ENCODE results near the gene PER3.

PER3 gene

DNA sequence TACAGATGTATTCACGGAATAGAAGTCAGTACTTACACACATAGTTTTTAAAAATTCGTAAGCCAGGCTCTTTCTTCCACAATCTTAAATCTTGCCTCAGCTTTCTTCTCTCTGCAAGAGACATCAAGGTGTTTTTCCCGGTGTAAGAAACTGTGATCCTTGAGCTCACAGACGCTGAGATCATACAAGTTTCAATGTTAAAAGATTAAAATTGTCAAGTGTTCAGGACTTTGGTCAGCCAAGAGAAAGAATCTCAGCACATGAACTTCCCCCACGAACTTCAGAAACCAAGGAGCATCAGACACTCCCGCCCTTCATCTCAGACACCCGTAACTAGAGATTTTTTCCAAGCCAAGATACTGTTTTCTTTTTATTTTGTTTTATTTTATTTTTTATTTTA, 62.6 kb downstream of the PER3 start:
- TF ChIP-seq, protein P1, sequence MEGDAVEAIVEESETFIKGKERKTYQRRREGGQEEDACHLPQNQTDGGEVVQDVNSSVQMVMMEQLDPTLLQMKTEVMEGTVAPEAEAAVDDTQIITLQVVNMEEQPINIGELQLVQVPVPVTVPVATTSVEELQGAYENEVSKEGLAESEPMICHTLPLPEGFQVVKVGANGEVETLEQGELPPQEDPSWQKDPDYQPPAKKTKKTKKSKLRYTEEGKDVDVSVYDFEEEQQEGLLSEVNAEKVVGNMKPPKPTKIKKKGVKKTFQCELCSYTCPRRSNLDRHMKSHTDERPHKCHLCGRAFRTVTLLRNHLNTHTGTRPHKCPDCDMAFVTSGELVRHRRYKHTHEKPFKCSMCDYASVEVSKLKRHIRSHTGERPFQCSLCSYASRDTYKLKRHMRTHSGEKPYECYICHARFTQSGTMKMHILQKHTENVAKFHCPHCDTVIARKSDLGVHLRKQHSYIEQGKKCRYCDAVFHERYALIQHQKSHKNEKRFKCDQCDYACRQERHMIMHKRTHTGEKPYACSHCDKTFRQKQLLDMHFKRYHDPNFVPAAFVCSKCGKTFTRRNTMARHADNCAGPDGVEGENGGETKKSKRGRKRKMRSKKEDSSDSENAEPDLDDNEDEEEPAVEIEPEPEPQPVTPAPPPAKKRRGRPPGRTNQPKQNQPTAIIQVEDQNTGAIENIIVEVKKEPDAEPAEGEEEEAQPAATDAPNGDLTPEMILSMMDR (IDR thresholded peaks at IDR 0.05; ENCODE audit: insufficient read depth, low read depth, low read length, missing control alignments), result no peak
- no peak overlapping the region for H3K4me3 ChIP-seq (ENCODE audit: low read length)
- DNase-seq (ENCODE audit: low read depth), result no peak

DNA sequence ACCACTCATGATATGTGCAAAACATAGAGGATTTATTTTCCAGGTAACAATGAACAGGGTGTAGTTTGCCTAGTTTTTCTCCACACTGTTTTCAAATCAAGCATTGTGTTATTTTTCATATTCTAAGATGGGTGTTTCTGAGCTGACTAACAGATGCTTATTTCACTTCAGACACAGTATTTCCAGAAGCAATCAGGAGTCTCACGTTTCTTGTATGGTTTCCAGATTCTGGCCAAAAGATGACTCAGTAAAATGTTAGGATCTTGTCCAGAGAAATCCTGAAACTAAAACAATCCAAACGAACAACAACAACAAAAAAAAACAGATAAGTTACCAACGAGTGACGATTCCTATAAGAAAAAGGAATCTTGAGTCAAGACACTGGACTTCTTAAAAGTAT, 63.5 kb downstream of the PER3 start:
- TF ChIP-seq, protein P1 (IDR thresholded peaks at IDR 0.05; ENCODE audit: insufficient read depth, low read depth, low read length, missing control alignments), result no peak
- DNase-seq (ENCODE audit: low read depth), result no peak

DNA sequence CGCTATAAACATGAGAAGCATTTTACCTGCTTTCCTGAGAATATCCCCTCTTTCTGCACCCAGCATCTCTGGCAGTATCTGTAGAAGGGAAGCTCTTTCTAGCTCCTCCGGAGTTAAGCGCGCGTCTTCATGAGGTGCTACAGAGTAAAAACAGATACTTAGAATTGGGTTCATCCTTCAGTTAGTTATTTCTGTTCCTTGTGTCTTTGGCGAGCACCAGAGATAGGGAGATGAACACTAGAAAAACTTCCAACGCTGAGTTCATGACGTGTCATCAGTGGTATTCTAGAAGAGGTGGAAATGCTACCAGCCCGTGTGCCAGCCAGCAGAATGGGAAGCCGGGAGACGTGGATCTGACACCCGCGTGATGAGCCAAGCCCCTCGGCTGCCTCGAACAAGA, 66.7 kb downstream of the PER3 start:
- TF ChIP-seq, protein P1 (IDR thresholded peaks at IDR 0.05; ENCODE audit: insufficient read depth, low read depth, low read length, missing control alignments), result no peak
- no peak overlapping the region for H3K4me3 ChIP-seq (ENCODE audit: low read length)
- no peak for DNase-seq (ENCODE audit: low read depth)

More for the DNA sequence above, 63.5 kb downstream of the PER3 start:
- H3K4me3 ChIP-seq (ENCODE audit: low read length), result no peak overlapping the region

DNA sequence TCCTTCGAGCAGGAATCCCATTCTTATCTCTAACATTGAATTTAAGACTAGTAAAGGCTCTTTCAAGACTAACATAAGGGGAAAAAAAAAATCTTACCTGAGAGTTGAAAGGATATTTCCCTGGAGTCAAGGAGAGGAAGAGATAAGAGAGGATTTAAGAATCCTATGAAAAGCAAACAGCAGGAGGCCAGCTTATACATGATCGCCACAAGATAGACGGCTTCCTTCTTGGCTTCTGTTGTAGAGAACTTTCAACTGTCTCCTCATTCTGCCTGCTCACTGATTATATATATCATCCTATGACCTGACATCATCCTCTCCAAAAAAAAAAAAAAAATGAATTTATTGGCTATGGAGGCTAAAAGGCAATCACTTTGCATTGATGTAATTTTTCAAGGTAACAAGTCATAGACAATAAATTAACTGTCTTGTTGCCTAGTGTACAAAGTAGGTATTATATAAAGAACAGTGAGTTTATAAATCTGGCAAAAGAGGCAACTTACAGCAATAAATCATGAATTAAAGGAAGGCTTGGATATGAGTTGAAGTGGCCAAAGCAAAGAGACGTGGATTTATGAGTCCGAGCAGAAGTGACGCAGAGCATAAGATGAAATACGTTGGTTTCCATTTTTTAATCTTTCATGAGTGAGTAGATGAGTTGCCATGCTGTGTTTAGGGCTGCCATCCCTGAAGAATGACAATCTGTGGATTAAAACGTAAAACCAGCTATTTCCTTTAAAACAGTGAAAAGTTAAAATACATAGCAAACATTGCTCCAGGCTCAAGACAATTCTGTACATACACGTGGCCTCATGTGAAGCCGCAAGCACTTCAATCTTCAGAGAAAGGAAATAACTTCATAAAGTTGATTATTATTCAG, 69.0 kb downstream of the PER3 start, which contains the start of gene UTS2:
UTS2 (minus strand) TSS at position 262 of the 880 bp plus-strand sequence; CDS start at position 200, 62 bp downstream.
- TF ChIP-seq, protein P1 (IDR thresholded peaks at IDR 0.05; ENCODE audit: insufficient read depth, low read depth, low read length, missing control alignments), result no peak
- no peak for DNase-seq (ENCODE audit: low read depth)
- H3K4me3 ChIP-seq (ENCODE audit: low read length), result no peak within 1 kb of the TSS

DNA sequence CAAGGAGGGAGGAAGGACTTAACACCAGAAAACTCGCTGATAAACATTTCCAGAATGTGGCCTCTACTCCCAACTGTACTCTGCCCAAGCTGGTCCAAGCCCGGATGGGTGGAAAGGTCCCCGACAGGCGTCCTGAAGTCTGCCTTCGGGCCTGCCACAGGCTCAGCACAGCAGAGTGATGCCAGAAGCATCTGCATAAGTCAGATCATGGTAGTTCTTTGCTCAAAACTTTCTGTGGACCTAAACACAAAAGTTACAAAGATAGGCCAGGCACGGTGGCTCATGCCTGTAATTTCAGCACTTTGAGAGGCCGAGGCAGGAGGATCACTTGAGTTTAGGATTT, 69.6 kb downstream of the PER3 start:
- TF ChIP-seq, protein P1 (IDR thresholded peaks at IDR 0.05; ENCODE audit: insufficient read depth, low read depth, low read length, missing control alignments), result no peak
- H3K4me3 ChIP-seq (ENCODE audit: low read length), result no peak overlapping the region
- DNase-seq (ENCODE audit: low read depth), result no peak

DNA sequence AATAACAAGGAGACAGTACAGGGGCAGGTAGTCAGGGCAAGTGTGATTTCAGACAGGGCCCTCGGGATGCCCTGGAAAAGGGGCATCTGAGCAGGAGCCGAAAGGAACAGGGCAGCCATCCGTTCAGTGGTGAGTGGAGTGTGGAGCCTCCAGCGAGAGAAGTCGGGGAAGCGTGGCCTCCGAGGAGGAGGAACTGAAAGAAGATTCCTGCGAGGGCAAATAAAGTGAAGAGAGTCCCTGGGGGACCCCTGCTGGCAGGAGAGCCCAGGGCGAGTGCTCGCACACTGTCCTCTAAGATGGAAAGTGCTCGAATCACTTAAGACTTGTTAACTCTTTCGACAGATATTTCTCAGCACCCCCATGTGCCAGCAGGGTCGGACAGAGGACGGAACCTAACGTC, 72.3 kb downstream of the PER3 start:
- TF ChIP-seq, protein P1 (IDR thresholded peaks at IDR 0.05; ENCODE audit: insufficient read depth, low read depth, low read length, missing control alignments), result no peak
- H3K4me3 ChIP-seq (ENCODE audit: low read length), result no peak overlapping the region
- DNase-seq (ENCODE audit: low read depth), result no peak

DNA sequence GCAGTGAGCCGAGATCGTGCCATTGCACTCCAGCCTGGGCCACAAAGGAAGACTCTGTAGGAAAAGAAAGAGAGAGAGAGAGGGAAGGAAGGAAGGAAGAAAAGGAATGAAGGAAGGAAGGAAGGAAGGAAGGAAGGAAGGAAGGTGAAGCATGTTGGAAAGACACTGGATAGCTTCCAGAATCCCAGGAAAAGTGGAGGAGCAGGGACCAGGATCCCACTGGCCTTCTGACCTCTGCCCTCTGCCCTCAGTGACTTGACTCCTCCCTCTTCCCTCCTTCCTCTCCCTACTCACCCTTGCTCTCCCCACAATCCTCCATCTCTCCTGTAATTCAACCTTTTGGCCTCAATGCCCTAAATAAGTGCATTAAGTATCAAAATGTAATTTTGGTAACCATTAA, 72.9 kb downstream of the PER3 start:
- no peak for DNase-seq (ENCODE audit: low read depth)

More for the DNA sequence above, 72.9 kb downstream of the PER3 start:
- TF ChIP-seq, protein P1 (IDR thresholded peaks at IDR 0.05; ENCODE audit: insufficient read depth, low read depth, low read length, missing control alignments), result no peak
- no peak overlapping the region for H3K4me3 ChIP-seq (ENCODE audit: low read length)
